ENCODE results near the gene UPB1. TPM values are rescaled to one million over a fixed set of nuclear protein-coding genes. Genes with fewer than 3 reads are reported as not detected.
A peak's percentile ranks its signal among the peaks of the same experiment; 100 is the strongest.
"Not testable (repeated sequence)": the region's sequence is repeated elsewhere in the genome, so short reads cannot be mapped to it uniquely, and the experiment has no call there.

The UPB1 gene
- total RNA-seq, 3 donors from 2014 or later, result 0.16 to 0.44 (median 0.33) TPM

- no peaks in the 10 kb centered on the region for H3K9me3 ChIP-seq
- TF ChIP-seq CTCF (IDR thresholded peaks at IDR 0.05) (no peak), POLR2AphosphoS5 (IDR thresholded peaks at IDR 0.05) (no peak), POLR2A (IDR thresholded peaks at IDR 0.05) (no peak)
- no peak for DNase-seq (ENCODE audit: low spot score in 2 of 2)
- no peak overlapping the region for H3K4me3 ChIP-seq
- H3K27ac ChIP-seq, result no peak overlapping the region
- intact Hi-C loops (cut with DNase I; ENCODE audit: low total_unique reads), result no loop called here
- H3K4me1 ChIP-seq, result peaks cover 0 to 4% of the 10 kb centered on the region in 2 donors
- H3K36me3 ChIP-seq, result no peaks in the 10 kb centered on the region
- H3K27me3 ChIP-seq, result no peaks in the 10 kb centered on the region
Observed at GRCh38 chr22:24485608-24486007, 9.5 kb upstream of the UPB1 start.

GRCh38 chr22:24486501-24486921 is 8.6 kb upstream of the UPB1 start:
- TF ChIP-seq POLR2AphosphoS5 (IDR thresholded peaks at IDR 0.05) (no peak), CTCF (IDR thresholded peaks at IDR 0.05) (no peak), POLR2A (IDR thresholded peaks at IDR 0.05) (no peak)
- Histone ChIP-seq H3K27me3 (no peaks in the 10 kb centered on the region), H3K27ac (no peak overlapping the region), H3K9me3 (no peaks in the 10 kb centered on the region), H3K4me1 (peaks cover 0 to 4% of the 10 kb centered on the region in 2 donors), H3K36me3 (no peaks in the 10 kb centered on the region), H3K4me3 (no peak overlapping the region)
- no peak for DNase-seq (ENCODE audit: low spot score in 2 of 2)
- intact Hi-C loops (cut with DNase I; ENCODE audit: low total_unique reads), result no loop called here

GRCh38 chr22:24489011-24489410 is 6.1 kb upstream of the UPB1 start:
- Histone ChIP-seq H3K27ac (no peak overlapping the region), H3K9me3 (no peaks in the 10 kb centered on the region), H3K4me1 (no peaks in the 10 kb centered on the region), H3K36me3 (no peaks in the 10 kb centered on the region), H3K27me3 (peaks cover 0 to 2% of the 10 kb centered on the region in 2 donors), H3K4me3 (no peak overlapping the region)
- intact Hi-C loops (cut with DNase I; ENCODE audit: low total_unique reads), result no loop called here
- TF ChIP-seq POLR2AphosphoS5 (IDR thresholded peaks at IDR 0.05) (no peak), POLR2A (IDR thresholded peaks at IDR 0.05) (no peak), CTCF (IDR thresholded peaks at IDR 0.05) (no peak)
- DNase-seq (ENCODE audit: low spot score in 2 of 2), result no peak

- H3K9me3 ChIP-seq; H3K27me3 ChIP-seq; H3K36me3 ChIP-seq; H3K4me3 ChIP-seq; H3K4me1 ChIP-seq; H3K27ac ChIP-seq; intact Hi-C loops (cut with DNase I; ENCODE audit: low total_unique reads); DNase-seq (ENCODE audit: low spot score in 2 of 2): not testable (repeated sequence)
Observed at GRCh38 chr22:24489434-24489833, 5.7 kb upstream of the UPB1 start.

- TF ChIP-seq POLR2AphosphoS5 (IDR thresholded peaks at IDR 0.05), result no peak
- H3K27me3 ChIP-seq, result peaks cover 3 to 17% of the 10 kb centered on the region in 2 donors
- no peaks in the 10 kb centered on the region for H3K36me3 ChIP-seq
- no peaks in the 10 kb centered on the region for H3K9me3 ChIP-seq
- intact Hi-C loops (cut with DNase I; ENCODE audit: low total_unique reads), result no loop called here
- H3K4me3 ChIP-seq, result no peak overlapping the region
- no peak for DNase-seq (ENCODE audit: low spot score in 2 of 2)
- H3K4me1 ChIP-seq, result no peaks in the 10 kb centered on the region
- no peak overlapping the region for H3K27ac ChIP-seq
Observed at GRCh38 chr22:24492391-24492790, 2.7 kb upstream of the UPB1 start.

- DNase-seq (ENCODE audit: low spot score in 2 of 2), result no peak
- no peak overlapping the region for H3K27ac ChIP-seq
- H3K4me3 ChIP-seq, result peak overlapping the region in 2 of 3 donors; percentile 37 to 62
- no peaks in the 10 kb centered on the region for H3K4me1 ChIP-seq
- intact Hi-C loops (cut with DNase I; ENCODE audit: low total_unique reads), result no loop called here
- H3K9me3 ChIP-seq, result no peaks in the 10 kb centered on the region
- no peak for TF ChIP-seq CTCF (IDR thresholded peaks at IDR 0.05)
- TF ChIP-seq POLR2AphosphoS5 (IDR thresholded peaks at IDR 0.05), result no peak
- no peak for TF ChIP-seq POLR2A (IDR thresholded peaks at IDR 0.05)
- no peaks in the 10 kb centered on the region for H3K36me3 ChIP-seq
- H3K27me3 ChIP-seq, result peaks cover 3 to 17% of the 10 kb centered on the region in 2 donors
Observed at GRCh38 chr22:24494167-24494527, 985 bp upstream of the UPB1 start.

Measured in breast epithelium (tissue), 4 donors.